HG02798 (cell line): ENCODE results near the gene KCNIP1.
"Not testable (repeated sequence)": the region's sequence is repeated elsewhere in the genome, so short reads cannot be mapped to it uniquely, and the experiment has no call there.

ENCODE experiments used
- ATAC-seq: cut with Tn5 transposase; IDR thresholded peaks from one replicate; pipeline ENCODE4 v1.9.1; 2021; ENCODE audit warnings: mild to moderate bottlenecking; ENCODE audit not compliant: unreplicated experiment, poor library complexity

KCNIP1 gene

DNA sequence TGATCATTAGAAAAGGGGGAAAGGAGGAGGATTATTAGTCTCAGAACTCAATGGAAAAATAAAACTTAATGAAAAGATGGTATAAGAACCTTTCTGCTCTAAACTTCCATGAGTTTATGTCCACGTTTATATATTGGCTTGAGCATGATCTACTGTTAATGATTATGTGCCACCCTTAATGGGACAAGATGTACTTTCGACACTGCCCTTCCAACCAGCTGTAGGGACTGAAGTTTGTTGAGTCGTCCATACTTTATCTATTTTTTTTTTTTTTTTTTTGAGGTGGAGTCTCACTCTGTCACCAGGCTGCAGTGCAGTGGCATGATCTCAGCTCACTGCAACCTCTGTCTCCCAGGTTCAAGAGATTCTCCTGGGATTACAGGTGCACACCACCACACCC lies 254.7 kb downstream of the KCNIP1 start:
- no peak for ATAC-seq

- ATAC-seq, result no peak
Measured at GRCh38 chr5:170760113-170760512, 256.3 kb downstream of the KCNIP1 start.

- ATAC-seq, result no peak
Measured at GRCh38 chr5:170761048-170761707, 257.4 kb downstream of the KCNIP1 start.

DNA sequence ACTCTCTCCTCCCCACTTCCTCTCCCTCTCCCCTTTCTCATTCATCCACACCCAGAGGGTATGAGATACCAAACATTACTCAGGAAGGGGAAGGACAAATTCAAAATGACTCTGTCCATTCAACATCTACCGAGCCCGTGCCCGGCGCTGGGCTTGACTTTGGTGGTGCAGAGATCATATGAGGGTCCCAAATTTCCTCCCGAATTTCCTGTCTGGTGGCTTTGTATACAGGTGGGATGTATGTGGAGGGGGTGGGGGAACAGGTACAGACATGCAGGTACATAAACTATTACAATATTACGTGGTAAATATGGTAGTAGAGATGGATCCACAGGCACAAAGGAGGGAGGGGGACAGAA lies 257.9 kb downstream of the KCNIP1 start:
- no peak for ATAC-seq

DNA sequence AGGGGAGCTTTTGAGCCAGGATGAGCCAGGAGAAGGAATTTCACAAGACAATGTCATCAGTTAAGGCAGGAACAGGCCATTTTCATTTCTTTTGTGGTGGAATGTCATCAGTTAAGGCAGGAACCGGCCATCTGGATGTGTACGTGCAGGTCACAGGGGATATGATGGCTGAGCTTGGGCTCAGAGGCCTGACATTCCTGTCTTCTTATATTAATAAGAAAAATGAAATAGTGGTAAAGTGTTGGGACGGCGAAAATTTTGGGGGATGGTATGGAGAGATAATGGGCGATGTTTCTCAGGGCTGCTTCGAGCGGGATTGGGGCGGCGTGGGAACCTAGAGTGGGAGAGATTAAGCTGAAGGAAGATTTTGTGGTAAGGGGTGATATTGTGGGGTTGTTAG lies 258.5 kb downstream of the KCNIP1 start:
- not testable (repeated sequence) for ATAC-seq

- ATAC-seq, result not testable (repeated sequence)
Measured at GRCh38 chr5:170765868-170766267, 262.0 kb downstream of the KCNIP1 start.

- ATAC-seq, result no peak
Measured at GRCh38 chr5:170769246-170769645, 265.4 kb downstream of the KCNIP1 start.

GRCh38 chr5:170769898-170770416 lies 266.1 kb downstream of the KCNIP1 start:
- no peak for ATAC-seq

GRCh38 chr5:170771496-170771895 lies 267.7 kb downstream of the KCNIP1 start:
- ATAC-seq, result no peak

DNA sequence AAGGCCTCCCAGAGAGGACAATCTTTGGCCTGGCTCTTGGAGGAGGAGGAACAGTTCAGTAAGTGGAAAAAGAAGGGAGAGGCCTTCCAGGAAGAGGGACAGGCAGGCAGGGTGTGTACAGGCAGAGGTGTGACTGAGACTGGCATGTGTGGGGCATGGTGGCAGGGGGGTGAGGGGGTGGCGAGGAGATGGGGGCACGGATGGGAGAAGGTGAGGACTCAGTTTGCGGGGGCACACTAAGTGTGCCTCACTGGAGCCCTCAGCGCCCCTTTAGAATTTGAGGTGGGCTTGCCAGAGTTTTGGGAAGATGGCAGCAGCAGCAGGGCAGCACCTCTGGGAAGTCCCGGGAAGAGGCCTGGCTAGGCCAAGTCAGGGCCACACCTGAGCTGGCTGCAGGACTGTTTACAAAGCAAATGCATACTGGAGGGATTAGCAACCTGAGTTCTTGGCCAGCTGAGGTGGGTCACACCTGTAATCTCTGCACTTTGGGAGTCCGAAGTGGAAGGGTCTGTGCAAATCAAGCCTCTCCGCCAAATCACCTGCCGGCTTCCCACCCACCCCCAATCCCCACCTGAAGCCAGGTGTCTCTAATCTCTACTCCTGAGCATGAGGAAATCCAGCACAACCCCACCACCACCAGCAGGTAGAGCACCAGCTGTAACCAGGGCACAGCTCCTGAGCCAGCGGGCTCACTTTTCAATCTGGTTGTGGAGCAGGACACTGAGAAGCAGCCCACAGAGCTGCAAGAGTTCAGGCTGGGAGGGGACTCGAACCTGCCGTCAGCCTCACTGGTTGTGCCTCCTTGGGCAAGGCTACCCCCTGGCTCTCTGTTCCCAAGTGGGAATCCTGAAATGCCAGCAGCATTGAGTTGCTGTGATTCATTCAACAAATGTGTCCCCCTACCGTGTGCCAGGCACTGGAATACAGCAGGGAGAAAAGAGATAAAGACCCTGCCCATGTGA lies 269.5 kb downstream of the KCNIP1 start:
- ATAC-seq, result no peak

- ATAC-seq, result no peak
Measured at GRCh38 chr5:170774831-170775230, 271.0 kb downstream of the KCNIP1 start.

- ATAC-seq, result no peak
Measured at GRCh38 chr5:170781946-170782345, 278.1 kb downstream of the KCNIP1 start.

DNA sequence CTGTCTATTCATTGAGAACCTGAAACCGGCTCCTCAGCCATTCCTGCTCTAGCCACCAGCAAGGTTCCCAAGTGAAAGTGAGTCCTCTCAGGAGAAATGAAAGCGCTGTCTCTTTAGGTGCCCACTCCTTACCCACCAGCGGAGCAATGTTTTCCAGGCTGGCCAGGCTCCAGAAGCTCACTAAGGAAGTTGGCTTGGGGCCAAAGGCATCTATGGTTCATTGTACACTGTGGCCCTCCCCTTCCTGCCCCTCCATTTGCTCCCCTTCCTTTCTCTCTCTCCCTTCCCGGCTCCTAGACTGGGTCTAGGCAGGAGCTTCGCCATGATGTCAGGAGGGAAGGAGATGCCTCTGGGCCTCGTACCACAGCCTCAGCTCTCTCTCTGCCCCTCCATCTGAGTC lies 278.6 kb downstream of the KCNIP1 start:
- no peak for ATAC-seq

GRCh38 chr5:170783498-170784247 lies 279.9 kb downstream of the KCNIP1 start, which contains the start of gene GABRP:
GABRP (plus strand) TSS chr5:170783725; CDS start chr5:170788616, 4,891 bp downstream.
- no peak for ATAC-seq

- ATAC-seq, result no peak
Measured at GRCh38 chr5:170785416-170785815, 281.6 kb downstream of the KCNIP1 start.
